NCI-H1930 (cell line): ENCODE measurements around the gene PHF23.

Source experiments
- DNase-seq, 2 experiments: peaks; one replicate each; lab custom pipeline; 2025; lab: John Stamatoyannopoulos, UW

Gene PHF23

DNA sequence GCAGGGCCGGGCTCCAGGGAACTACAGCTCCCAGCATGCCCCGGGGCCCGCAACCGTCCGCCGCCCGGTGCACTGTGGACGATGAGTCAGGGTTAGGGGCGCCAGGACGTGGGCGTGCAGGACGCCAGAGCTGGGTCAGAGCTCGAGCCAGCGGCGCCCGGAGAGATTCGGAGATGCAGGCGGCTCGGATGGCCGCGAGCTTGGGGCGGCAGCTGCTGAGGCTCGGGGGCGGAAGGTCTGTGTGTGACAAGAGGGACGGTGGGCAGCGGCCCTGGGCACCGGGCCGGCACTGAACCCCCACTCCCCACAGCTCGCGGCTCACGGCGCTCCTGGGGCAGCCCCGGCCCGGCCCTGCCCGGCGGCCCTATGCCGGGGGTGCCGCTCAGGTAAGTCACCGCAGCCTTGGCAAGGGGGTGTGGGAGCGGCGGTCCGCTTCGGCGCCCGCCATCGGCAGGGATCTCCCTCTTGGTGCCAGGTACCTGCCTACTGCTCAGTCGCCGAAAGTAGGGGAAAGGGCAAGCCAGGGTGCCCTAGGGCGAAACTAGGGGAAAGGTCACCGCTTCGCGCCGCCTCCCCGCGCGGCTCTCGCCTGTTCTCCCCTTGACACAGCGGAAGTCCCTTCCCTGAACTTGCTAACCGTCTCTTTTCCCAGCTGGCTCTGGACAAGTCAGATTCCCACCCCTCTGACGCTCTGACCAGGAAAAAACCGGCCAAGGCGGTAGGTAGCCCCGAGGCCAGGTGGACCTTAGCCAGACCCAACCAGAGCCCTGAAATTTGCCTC lies 19.3 kb downstream of the PHF23 start, which contains the start of the genes ACADVL and DLG4:
ACADVL (plus strand) TSS at position 127 of the 781 bp plus-strand sequence; CDS start at position 174, 47 bp downstream.
DLG4 (minus strand) TSS at position 25 of the 781 bp plus-strand sequence.
- DNase-seq: peak; percentile 61 to 79

DNA sequence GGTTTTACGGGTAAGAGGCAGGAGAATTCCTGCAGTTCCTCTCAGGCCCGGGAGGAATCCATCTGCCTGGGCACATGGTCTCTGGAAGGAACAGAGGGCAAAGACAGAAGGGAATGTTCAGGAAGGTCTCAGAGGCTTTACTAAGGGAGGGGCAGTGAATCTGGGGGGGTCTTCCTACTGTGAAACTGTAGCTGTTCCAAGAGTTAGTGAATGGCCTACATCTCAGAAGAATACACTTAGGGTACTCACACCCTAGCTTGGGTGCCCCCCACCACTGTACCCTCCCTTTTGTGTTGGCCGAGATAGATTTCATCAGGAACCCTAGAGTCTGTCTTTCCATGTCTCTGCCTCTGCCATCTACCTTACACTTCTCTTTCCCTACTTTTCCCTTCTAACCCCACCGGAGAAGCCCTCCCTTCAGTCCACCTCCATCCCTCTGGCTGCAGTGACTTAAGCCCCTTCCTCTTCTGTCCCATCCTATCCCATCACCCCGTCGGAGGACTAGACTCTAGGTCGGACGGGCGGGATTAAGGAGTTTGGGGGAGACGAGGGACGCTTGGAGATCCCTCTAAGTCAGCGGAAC lies 19.9 kb downstream of the PHF23 start:
- no peak for DNase-seq

DNA sequence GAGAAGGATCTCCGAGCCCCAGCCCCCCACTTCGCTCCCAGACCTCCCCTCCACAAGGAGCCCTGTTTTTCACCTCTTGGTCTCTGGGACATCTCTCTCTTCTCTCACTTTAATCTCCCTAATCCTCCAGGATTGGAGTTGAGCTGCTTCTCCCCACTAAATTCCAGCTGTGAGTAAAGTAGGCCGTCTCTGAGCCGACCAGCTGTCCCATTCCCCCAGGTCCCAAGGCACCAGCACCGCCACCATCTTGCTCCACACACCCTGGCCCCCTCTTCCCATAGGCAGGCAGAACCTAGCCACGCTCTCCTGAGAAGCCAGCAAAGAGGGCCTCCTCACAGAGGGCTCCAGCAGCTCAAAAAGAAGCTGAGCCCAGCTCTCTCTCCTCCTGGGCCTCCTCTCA lies 20.5 kb downstream of the PHF23 start:
- no peak for DNase-seq

DNA sequence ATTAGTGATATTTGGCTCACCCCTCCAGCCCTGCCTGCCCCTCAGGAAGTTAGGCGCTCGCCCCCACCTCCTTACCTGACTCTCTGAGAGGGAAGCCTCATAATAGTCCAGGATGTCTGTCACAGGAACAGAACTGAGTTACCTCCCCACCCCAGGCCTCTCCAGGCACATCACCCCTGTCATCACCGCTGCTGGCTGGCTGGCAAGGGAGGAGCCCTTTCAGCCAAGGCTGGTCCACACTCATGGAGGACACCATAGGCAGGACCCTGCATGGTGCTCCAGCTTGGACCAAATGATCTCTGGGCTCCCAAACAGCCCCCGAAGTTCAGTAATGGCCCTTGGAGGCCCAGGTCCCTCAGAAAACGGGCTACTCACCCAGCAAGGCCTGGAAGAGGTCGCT lies 21.1 kb downstream of the PHF23 start:
- no peak for DNase-seq

DNA sequence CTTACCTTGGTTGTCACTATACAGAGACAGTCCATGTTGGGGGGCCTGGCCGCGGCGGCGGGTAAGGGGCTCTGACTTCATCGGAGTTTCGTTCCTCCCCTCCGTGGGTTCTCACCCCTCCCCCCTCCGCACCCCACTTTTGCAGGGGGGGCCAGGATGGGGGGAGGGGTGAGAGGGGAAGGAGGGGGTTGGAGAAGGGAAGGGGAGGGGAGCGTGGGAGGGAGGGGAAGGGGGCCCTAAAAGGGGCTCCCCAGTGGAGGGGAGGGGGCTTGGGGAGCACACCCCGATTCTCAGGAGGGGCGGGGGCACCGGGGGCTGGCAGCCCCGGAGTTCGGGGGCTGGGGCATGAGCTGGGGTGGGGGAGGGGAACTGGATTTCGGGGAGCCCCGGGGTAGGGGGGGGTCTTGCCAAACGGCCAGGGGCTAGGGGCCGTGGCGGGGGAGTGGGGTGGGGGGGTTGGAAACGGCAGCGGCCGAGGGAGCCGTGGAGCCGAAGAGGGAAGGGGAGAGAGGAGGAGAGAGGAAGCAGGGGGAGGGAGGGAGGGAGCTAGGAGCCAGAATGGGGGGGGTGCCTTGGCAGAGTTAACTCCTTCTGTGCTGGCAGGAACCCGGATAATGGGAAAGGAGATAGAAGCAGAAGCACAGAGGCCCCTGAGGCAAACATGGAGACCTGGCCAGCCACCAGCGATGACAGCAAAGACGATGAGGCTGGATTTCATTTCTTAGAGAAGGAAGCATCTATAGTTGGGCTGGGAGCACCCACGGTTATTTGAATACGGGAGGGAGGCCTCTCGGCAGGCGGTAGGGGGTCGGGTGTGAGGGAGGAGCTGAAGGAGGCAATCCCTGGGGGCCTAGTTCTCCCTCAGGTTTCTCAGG lies 21.9 kb downstream of the PHF23 start:
- no peak for DNase-seq

DNA sequence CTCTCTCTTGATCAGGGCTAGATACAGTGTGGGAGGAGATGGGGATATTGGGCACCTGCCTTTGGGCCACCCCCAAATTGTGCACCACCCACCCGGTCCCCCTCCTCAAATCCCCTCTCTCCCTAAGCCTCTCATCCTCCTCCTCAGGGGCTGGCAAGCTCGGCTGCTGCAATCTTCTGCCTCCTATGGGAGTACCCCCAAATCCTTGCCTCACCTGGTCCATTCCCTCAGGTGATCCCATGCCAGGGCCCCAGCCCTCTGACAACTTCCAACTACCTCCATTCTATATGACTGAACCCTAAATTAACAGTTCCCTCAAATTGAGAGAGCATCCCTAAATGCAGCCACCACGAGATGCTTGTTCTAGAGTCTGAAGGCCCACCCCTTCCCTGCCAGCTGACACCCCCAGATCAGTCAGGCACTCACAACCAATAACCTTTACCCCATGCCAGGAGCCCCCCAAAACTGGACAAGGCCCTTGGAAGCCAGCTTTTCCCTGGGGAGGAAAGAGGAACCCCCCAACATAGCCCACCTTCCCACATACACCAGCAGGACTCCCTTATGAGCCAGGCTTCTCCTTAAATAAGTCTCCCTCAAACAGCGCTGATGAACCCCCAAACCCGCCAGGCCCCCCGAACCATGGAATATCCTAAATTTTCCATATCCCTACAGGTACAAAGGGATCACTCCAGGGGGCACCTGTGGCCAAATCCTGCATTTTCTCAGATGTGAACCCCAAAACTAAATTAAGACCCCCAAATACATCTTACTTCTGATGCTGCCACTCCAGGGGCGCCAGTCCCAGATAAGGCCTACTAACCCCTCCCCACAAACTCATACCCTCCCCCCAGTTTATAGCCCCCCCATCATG lies 22.8 kb downstream of the PHF23 start:
- DNase-seq: no peak

DNA sequence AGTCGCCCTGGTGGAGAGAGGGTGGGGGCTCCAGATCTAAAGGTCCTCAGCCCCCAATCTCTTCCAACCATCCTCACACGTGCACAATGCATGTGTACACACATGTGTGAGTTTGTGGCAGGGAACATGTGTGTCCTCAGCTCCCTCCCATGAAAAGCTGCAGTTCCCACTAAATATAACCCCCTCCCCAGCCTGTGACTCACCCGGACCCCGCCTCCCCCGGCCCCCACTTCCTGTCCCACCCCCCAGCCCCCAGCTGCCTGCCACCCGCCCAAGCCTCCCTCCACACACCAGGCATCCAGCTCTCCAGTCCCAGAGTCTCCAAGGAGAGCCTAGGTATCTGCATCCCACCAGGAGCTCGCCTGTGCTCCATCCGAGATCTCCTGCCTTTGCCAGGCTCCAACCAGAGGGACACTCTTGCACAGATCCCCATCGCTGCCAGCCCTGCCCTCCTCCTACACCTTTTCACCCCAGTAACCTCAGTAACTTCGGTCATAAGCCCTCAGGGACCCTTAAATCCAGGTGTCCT lies 23.5 kb downstream of the PHF23 start:
- no peak for DNase-seq

DNA sequence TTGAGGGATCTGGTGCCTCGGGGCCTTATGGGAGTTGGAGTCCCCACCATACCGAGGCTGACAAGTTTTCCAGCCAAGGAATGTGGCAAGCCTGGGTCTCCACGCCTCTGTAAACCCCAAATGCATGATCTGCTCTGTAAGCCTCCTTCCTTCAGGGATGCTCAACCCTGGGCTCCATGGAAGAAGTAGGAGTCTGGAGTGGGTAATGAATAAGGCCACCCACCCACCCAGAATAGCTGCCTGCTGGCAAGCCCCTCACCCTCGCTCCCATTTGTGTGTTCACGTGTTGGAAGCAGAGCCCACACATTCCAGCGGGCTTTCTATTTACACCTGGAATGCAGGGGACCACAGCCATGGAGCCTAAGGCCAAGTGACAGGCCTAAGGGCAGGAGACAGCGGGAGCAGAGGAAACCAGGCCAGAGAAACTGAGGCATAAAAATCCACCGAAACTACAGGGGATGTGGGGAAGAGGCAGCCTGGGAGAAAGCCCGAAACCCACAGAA lies 24.1 kb downstream of the PHF23 start:
- DNase-seq: no peak

DNA sequence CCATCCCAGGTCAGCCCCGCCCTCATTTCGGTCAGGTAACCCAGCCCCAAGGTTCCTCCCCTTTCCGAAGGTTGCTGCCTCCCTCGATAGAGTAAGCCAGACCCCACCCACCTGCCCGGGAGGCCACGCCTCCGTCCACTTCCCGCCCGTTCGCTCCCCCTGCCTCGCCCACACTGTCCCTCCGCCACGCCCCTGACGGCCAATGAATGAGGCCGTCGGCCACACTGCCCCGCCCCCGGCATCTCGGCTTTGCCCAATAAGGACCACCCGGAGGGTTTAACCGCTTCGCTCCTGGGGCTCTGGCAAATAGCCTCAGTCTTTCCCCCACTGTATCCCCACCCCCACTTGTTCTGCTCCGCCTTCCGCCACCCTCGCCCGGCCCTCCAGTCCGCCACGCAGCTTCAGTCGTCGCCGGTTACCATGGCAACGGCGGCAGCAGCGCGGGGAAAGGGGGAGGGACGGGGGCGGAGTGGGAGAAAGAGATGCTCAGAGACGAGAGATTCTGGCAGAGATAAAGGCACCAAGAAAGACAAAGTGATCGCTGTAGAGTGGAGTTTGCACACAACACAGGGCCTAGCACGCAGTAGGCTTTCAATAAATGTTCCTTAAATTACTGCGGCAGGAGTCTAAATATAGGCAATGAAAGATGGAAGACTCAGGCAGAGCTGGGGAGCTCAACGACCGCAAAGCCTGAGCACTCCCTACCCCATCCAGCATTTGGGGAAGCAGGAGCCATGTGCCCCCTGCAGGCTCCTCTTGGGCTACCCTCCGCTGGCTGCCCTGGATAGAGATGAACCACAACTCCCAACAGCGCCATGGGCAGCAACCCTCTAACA lies 24.7 kb downstream of the PHF23 start:
- peak; percentile 99 for DNase-seq

DNA sequence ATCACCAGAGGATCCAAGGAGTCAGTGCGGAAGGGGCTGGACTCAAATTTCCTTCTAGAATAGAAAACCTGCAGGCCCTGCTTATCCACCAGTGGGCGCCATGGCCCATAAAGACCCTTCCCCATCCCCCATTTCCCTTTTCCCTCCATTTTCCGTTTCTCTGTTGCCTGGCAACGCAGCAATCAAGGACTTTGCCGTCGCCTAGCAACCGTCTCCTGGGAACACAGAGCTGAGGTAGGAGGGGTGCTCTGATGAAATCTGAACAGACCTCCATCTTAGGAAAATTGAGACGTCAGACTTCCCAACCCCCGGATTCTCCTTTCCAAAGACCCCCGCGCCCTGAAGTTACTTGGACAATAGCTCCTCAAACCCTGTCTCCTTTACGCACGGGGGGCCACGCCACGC lies 25.4 kb downstream of the PHF23 start:
- peak; percentile 98 to 99 for DNase-seq

DNA sequence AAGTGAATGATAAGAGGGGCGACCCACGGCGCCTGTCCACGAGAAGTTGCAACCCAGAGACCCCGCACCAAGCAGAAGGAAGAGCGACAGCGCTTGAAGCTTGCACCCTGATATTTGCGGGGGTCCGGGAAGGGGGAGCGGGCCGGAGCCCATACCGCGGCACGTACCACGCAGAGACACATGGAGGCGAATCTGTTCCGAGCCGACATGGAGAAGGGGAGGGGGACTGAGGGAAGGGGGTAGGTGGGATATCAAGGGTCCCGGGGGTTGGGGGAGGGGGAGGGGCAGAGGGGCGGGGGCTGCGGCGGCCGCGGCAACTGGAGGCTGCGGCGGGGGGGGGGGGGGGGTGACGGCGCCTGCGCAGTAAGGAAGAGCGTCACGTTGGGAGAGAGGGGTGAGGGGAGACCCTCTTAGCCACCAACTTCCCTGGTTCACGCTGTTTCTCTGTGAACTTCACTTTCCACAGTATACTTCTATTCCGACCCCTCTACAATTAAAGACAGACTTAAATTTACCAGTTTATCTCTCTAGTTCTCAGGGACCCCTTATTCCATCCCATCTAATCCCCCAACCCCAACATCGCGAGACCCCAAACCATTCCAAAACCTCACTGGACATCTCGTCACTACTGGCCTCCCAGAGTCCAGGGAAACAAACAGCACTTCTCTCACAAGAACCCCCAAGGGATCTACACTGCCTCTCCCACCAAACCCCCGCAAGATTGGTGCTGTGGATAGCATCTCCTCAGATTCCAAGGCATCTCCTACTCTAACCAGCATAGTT lies 27.6 kb downstream of the PHF23 start:
- DNase-seq: no peak

DNA sequence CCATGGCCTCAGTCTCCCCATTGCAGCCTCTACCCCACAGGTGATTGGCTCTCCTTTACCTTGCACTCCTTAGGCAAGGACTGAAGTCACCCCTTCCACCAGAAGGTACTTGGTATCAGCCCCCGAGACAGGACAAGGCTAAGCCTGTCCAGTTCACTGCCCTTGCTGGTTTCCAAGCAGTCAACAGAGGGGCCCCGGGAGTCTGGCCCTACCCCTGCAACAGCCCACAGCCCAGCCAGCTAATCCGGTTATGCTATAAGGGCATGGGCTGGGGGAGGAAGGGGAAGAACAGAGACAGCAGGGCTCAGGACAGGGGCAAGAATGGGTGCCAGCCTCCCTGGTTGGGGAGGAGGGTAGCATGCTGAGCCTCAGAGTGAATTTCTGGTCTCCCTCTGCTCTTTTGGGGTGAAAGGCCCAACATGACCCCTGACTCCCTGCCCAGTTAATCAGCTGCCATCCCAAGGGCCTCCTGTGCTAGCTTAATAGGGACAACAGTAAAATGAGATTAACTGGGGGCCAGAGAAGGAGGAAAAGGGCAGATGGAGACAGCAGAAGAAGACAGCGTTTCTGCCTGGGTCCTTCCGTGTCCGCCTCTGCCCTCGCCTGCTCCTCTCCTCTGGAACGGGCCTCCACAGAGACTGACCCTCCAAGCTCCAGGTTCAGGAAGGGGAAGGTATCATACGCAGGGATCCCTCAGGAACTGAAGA lies 30.4 kb downstream of the PHF23 start:
- DNase-seq: no peak

DNA sequence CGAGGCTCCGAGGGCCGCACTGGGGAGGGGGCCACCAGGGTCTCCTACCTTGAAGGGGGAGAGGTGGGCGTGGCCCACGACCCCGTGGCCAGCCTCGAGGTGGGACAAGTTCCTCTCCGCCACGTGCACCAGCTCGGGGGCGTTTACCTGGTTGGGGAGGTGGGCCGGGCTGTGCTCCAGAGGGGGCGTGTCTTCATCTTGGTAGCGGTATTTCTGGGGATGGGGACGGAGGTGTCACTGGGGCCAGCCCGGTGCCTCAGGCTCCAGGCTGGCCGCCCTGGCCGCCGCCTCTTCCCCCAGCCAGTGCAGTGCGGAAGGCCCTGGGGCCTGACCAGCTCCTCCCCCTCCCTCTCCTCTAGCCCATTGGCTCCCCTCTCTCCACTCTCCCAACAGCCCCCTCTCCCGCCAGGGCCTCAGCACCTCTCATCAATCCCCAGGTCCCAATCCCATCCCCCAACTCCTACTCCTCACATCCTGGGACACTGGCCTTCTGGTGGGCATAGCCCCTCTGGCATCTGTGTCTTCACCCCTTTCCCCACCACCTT lies 31.2 kb downstream of the PHF23 start:
- no peak for DNase-seq

DNA sequence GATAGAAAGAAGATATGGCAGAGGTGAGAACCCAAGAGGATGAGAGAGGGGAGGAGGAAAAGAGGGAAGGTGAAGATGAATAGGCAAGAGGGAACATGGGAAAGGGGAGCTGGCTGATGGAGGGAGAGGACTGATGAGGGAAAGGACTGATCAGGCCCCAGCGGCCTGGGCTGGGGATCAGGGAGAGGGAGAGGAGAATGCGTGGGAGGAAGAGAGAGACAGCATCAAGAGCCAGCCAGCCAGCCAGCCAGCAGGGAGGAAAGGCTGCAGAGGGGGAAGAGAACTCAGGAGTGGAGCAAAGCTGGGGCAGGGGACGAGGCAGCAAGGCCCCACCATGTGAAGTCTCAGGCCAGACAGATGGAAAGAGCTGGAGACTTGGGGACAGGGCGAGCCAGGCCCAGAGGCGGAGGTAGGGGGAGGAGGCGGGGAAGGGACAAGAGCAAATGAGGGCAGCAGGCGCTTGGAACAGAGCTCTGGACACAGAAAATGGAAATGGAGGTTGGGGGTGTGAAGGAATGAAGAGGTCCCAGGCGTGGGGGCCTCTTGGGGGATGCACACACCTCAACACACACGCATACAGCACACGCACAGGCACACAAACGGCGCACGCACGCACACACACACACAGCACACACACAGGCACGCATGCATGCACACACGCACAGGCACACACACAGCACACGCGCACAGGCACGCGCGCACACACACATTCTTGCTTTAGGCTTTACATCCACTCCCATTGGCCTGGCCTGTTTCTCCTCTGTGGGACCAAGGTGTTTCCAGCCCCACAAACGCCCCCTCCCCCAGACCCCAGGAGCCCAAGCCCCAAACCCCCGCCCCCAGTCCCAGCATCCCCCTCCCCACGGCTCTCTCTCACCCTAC lies 31.9 kb downstream of the PHF23 start:
- no peak for DNase-seq

DNA sequence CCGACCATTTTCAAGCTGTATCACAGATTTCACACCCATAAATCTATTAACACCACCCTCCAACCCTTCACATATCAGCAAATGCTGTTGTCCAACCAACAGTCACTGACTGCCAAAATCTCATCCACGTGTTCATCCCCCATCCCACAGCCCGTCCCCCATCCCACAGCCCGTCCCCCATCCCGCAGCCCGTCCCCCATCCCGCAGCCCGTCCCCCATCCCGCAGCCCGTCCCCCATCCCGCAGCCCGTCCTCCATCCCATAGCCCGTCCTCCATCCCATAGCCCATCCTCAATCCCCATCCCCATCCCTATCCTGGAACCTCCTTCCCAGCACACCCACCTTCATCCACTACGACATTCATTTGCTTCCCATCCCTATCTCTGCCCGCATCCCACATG lies 33.7 kb downstream of the PHF23 start:
- no peak for DNase-seq

DNA sequence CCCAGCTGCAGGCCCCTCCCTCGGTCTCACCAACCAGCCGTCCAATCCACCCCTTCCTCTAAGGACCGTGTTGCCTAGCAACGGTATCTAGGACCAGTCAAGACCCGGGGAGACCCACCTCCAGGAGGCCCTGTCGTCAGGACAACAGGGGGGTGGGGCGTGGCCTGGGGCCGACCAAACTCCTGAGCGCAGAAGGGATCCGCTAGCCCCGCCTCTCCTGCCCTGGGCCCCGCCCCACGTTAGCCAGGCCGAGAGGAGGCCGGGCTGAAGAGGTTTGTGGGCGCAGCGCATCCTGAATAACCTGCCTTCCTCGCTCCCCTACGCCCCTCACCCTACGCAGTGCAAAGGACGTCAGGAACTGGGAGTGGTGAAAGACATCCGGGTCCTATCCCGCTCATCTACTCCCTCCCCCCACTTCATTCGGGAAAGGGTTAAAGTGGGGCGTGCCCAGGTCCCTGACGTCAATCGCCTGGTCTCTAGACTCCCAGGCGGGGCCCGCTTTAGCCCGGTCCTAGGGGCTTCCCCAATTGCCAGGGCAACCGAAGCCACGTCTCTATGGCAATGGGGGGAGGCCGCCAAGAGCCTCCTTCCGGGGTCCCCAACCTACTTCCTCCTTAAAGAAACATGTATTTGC lies 34.3 kb downstream of the PHF23 start:
- peak; percentile 90 to 92 for DNase-seq

DNA sequence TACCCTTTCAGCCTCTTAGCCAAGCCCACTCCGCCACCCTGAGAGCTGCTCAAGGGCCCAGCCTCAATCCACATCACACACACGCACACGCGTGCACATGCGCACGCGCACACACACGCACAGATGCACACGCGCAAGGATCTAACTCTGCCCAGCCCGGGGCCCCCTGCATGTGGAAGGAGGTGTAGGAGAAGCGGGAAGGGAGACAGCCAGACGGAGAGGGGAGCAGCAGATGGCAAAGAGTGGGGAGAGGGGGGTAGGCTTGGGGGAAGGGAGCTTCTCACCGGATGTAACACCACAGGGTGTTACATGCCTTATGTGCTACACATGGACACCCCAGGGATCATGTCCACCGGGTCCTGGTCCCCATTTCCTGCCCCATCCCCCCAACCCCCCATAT lies 34.9 kb downstream of the PHF23 start:
- DNase-seq: no peak
